HG03520 (cell line): ENCODE measurements around the gene CD226.
"Not testable (repeated sequence)": the region's sequence is repeated elsewhere in the genome, so short reads cannot be mapped to it uniquely, and the experiment has no call there.

ENCODE experiments used
- ATAC-seq: cut with Tn5 transposase; IDR thresholded peaks from one replicate; pipeline ENCODE4 v1.9.1; 2021; ENCODE audit warnings: mild to moderate bottlenecking, moderate library complexity; ENCODE audit not compliant: unreplicated experiment

CD226 gene

GRCh38 chr18:69956665-69957620, 9.3 kb upstream of the CD226 start:
- no peak for ATAC-seq

- ATAC-seq = peak; percentile 35
Observed at GRCh38 chr18:69956057-69956456, 8.4 kb upstream of the CD226 start.

- peak; percentile 20 for ATAC-seq
Observed at GRCh38 chr18:69954719-69955480, 7.2 kb upstream of the CD226 start.

GRCh38 chr18:69953191-69953590, 5.5 kb upstream of the CD226 start:
- no peak for ATAC-seq

DNA sequence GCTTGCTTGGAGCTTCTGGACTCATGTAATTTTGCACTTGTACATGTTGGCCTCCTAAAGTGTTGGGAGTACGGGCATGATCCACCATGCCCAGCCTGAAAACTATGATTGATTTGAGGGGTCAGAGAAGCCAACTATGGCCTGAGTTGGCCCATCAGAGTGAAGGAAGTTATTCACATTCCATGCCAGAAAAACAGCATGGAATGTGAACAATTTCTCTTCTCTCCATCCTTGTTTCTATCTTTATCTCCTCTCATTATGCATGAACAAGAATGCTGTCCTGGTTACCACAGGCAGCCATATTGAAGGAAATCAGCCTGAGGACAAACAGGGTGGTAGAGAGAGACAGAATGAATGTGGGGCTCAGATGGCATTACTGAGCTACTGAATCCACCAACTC, 3.5 kb upstream of the CD226 start:
- ATAC-seq = no peak

DNA sequence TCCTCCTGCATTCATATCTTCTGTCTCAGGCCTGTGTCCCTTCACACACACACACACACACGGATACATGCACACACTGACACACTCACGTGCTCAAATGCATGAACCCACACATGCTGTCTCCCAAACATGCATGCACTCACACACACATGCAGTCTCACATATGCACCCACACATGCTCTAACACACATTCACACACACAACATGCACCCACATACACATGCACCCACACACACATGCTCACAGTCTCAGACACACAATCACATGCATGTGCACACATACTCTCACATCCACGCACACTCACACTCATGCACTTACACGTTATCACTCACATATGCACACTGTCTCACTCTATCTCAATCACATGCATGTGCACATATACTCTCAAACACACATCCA, 1.9 kb upstream of the CD226 start:
- ATAC-seq = no peak

DNA sequence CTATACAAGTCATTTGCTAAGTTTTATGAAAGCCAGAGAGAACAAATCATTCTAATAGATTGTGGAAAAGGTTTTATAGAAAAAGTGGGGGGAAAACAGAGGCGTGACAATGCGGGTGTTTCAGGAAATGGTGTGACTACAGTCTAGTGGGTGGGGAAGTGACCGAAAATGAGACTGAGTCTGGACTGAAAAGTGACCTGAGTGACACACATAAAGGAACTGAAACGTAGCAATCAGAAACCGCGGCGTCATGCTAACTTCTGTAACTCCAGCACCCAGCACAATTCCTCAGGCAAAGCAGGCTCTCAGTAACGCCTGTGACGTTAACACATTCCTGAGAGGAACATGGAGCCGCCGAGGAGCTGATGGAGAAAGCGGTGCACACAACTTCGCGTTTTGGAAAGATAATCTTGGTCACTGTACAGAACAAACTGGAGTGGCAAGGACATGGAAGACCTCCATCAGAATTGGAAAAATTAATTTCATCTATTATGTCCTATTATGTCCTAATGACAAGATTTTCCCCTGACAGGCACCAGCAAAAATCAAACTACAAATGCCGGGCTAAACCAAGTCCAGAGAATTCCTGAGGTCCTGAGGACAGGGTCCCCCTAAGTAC, 1.4 kb upstream of the CD226 start:
- ATAC-seq = peak; percentile 95

- ATAC-seq = no peak
Observed at GRCh38 chr18:69948256-69948655, 583 bp upstream of the CD226 start.

DNA sequence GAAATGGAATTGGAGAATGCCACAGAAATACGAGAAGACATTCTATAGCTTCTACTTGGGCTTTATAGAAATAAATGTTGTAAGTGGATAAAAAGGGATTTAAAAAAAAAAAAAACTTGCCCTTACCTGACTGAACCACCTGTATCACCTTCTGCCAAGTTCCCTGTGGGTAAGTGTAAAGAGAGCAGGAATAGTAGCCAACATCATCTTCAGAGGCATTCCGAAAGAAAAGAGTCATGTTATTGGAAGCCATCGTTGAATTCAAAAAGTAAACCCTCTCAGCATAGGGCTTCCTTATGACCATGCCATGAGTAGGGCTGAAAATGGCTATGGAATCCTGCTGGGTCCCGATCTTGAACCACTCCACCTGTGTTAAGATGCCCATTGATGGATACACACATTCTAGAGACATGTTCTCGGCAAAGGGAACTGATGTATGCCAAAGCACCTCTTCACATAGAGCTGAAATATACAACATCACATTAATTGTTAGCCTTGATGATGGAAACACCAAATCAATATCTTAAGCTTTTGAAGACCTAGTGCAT, 991 bp downstream of the CD226 start:
- no peak for ATAC-seq

DNA sequence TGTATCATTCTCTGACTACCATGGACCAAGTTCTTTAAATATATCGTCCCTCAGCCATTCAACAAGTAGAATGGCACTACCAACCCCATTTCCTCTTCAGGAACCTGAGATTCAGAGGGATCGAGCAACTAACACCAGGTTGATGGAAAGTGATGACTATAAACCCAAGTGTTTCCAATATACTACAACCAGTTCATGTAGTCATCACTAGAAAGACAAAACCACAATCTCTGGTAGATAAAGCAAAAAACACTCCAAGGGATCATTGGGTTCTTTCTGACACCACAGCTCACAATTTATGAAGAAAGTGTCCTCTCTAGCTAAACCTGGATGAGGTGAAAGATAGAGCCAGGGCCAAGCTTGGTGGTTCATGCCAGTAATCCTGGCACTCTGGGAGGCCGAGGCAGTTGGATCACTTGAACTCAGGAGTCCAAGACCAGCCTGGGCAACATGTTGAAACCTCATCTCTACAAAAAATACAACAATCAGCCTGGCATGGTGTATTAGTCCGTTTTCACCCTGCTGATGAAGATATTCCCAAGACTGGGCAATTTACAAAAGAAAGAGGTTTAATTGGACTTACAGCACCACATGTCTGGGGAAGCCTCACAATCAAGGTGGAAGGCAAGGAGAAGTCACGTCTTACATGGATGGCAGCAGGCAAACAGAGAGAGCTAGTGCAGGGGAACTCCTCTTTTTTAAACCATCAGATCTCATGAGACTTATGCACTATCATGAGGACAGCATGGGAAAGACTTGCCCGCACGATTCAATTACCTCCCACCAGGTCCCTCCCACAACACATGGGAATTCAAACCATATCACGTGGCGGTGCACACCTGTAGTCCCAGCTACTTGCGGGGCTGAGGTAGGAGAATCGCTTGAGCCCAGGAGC, 2.2 kb downstream of the CD226 start:
- no peak for ATAC-seq

DNA sequence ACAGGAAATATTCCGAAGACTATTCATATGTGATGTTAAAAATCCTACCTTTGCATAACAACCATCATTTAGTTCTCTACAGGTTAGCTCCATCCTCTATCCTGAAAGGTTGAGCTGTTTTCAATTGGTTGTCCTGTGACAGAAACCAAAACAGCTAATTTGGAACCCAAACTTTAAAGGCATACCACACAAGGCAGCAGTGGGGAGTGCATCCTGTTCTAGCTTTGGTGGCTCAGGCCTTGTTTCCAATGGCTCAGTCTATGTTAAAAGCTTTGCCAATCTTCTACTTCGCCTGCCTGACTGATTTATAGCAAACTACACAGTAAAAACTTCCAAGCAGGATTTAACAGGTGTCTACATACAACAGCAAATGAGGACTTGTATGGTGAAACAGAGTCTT, 3.2 kb downstream of the CD226 start:
- ATAC-seq = no peak

DNA sequence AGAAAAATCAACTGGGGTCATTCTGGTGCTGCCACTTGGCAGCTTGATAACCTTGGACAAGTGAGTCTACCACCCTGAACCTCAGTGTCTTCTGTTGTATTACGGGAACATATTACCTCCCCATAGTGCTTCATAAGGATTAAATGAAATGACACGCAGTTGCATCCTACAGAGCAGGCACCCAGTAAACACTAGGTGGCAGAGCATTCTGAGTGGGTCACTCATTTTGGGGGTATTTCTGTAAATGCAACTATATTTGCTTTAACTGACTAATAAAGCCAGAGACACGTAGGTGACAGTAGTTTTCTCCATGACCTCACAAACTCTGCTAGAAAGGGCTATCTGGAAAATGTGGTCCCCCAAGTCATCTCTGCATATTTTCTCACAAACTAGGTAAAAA, 4.7 kb downstream of the CD226 start:
- ATAC-seq = no peak

GRCh38 chr18:69941183-69941582, 6.5 kb downstream of the CD226 start:
- ATAC-seq = no peak

DNA sequence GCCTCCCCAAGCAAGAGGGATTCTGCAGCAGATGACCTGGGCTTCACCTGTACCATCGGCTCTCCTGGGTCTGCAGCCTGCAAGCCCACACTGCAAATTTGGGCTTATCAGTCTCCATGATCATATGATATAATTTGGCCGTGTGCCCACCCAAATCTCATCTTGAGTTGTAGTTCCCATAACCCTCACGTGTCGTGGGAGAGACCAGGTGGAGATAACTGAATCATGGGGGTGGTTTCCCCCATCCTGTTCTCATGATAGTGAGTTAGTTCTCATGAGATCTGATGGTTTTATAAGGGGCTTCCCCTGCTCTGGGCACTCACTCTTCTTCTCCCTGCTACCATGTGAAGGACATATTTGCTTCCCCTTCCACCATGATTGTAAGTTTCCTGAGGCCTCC, 7.9 kb downstream of the CD226 start:
- ATAC-seq = not testable (repeated sequence)

DNA sequence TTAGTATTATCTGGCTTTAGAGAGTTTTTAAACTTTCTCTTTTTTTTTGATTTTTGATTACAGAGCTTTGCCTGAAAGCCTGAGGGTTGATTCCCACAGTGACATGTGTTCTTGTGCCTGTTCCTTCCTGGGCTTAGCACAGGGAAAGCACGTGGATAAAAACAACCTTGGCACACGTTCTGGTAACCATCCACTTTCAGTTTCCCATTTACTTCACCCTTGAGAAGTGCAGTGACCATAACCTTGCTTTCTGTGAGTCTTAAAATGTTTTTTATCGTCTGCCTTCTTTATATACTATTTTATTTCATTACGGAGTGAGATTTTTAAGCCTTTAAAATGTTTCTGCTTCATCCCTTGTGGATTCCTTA, 11.5 kb downstream of the CD226 start:
- ATAC-seq = no peak

DNA sequence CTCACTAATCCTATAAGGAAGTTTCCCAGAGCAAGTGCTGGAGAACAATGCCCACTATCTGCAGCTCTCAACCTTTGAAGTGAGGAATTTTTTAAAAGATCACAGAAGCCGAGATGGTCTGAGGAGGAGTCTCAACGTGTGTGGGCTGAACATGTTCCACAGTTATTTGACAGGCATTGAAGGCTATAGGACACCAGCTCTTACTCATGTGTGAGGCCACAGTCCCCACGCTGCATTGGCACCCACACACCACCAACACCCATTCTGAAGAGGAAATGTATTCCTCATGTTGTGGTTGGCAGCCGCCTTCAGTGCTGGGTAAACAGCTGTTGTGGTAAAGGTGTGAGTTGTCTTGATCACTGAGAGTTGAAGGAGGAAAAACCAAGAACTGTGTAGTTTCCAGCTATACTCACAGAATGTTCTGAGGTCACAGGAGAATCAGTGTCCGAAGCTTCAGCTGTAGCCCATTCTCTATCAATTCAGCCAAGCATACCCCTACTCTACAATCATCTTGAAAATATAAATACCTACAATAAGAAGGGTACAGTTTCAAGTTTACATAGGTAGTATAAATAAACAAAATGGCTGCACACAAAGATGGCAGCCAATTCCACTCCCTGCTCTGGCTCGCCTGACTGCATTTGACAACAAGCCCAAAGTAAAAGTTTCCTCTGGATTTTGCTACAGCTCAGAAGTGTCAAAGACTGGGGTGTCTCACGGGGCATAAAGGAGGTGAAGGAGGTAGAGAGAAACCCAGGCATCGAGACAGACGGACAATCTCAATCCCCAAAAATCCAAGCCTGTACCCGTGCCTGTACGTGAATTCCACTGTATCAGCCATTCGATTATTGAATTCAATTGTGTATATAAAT, 12.1 kb downstream of the CD226 start:
- peak; percentile 89 for ATAC-seq

GRCh38 chr18:69934601-69935265, 12.9 kb downstream of the CD226 start:
- ATAC-seq = no peak

GRCh38 chr18:69929041-69929774, 18.5 kb downstream of the CD226 start:
- ATAC-seq = no peak
